ENCODE data around the gene ZSWIM1.
A peak's percentile ranks its signal among the peaks of the same experiment; 100 is the strongest.

ZSWIM1 gene

GRCh38 chr20:45880988-45881788 is at the start of gene ZSWIM1:
TSS of gene ZSWIM1 (plus strand) at chr20:45881227. CDS start at chr20:45882593, 1,366 bp downstream.
- no peak for TF ChIP-seq CTCF (conservative IDR thresholded peaks at IDR 0.05; ENCODE audit: control insufficient read depth, insufficient read depth, low read depth, low read length)
- peak within 1 kb of the TSS; percentile 83 for H3K4me3 ChIP-seq (ENCODE audit: control insufficient read depth, low read depth, low read length)
- peak; percentile 99 for DNase-seq (ENCODE audit: low read depth)

GRCh38 chr20:45832619-45833018 is 48.4 kb upstream of the ZSWIM1 start:
- no peak for TF ChIP-seq CTCF (conservative IDR thresholded peaks at IDR 0.05; ENCODE audit: control insufficient read depth, insufficient read depth, low read depth, low read length)
- DNase-seq (ENCODE audit: low read depth) = no peak
- no peak overlapping the region for H3K4me3 ChIP-seq (ENCODE audit: control insufficient read depth, low read depth, low read length)

- TF ChIP-seq CTCF (conservative IDR thresholded peaks at IDR 0.05; ENCODE audit: control insufficient read depth, insufficient read depth, low read depth, low read length) = no peak
- peak within 1 kb of the TSS; percentile 78 for H3K4me3 ChIP-seq (ENCODE audit: control insufficient read depth, low read depth, low read length)
- peak; percentile 97 for DNase-seq (ENCODE audit: low read depth)
Observed at GRCh38 chr20:45833030-45833882, 47.8 kb upstream of the ZSWIM1 start, which contains the start of gene SNX21. TSS of gene SNX21 (plus strand) at chr20:45833799. CDS start at chr20:45833920, 121 bp downstream.

GRCh38 chr20:45833883-45834796 is 46.9 kb upstream of the ZSWIM1 start:
- TF ChIP-seq CTCF (conservative IDR thresholded peaks at IDR 0.05; ENCODE audit: control insufficient read depth, insufficient read depth, low read depth, low read length) = no peak
- H3K4me3 ChIP-seq (ENCODE audit: control insufficient read depth, low read depth, low read length) = peak overlapping the region; percentile 78

GRCh38 chr20:45834797-45835161 is 46.2 kb upstream of the ZSWIM1 start:
- no peak for TF ChIP-seq CTCF (conservative IDR thresholded peaks at IDR 0.05; ENCODE audit: control insufficient read depth, insufficient read depth, low read depth, low read length)
- peak overlapping the region; percentile 78 for H3K4me3 ChIP-seq (ENCODE audit: control insufficient read depth, low read depth, low read length)

More at GRCh38 chr20:45833883-45834796, 46.9 kb upstream of the ZSWIM1 start:
- peak; percentile 54 for DNase-seq (ENCODE audit: low read depth)

GRCh38 chr20:45835329-45835765 is 45.7 kb upstream of the ZSWIM1 start:
- peak; percentile 57 for DNase-seq (ENCODE audit: low read depth)
- TF ChIP-seq CTCF (conservative IDR thresholded peaks at IDR 0.05; ENCODE audit: control insufficient read depth, insufficient read depth, low read depth, low read length) = no peak
- H3K4me3 ChIP-seq (ENCODE audit: control insufficient read depth, low read depth, low read length) = peak overlapping the region; percentile 78

More at GRCh38 chr20:45834797-45835161, 46.2 kb upstream of the ZSWIM1 start:
- DNase-seq (ENCODE audit: low read depth) = no peak
